ENCODE data around the gene BTBD16.

- TF ChIP-seq CTCF (IDR thresholded peaks at IDR 0.05) (no peak), EP300 (IDR thresholded peaks at IDR 0.05) (no peak)
These were observed 34.3 kb upstream of the BTBD16 start for GRCh38 chr10:122236690-122237306.
